ENCODE data around the gene PRTFDC1. TPM values are rescaled to one million over a fixed set of nuclear protein-coding genes. Genes with fewer than 3 reads are reported as not detected.

The PRTFDC1 gene
- polyA plus RNA-seq, 1 donor (not counting 4 experiments of a cell fraction or from before 2014, with no cell fraction given) = 2.2 TPM

GRCh38 chr10:24951201-24952142, 934 bp downstream of the PRTFDC1 start:
- no peak overlapping the region for H3K27ac ChIP-seq (ENCODE audit: control insufficient read depth, insufficient read depth, low read length)
- peak overlapping the region in 1 of 3 experiments; percentile 62 for H3K4me3 ChIP-seq (ENCODE audit: control insufficient read depth in 2 of 3, extremely low read depth in 1 of 3, insufficient read depth in 2 of 3, low read depth in 1 of 3, low read length in 3 of 3)
- no peak for TF ChIP-seq CTCF (optimal IDR thresholded peaks at IDR 0.05 in 1 of 3, IDR thresholded peaks at IDR 0.05 in 1 of 3, conservative IDR thresholded peaks at IDR 0.05 in 1 of 3; ENCODE audit: extremely low read depth in 1 of 3, insufficient read depth in 2 of 3, low read length in 3 of 3)
- no peak for TF ChIP-seq EZH2 (IDR thresholded peaks at IDR 0.05; ENCODE audit: low read length)

GRCh38 chr10:24950439-24950838, 2.0 kb downstream of the PRTFDC1 start:
- peaks cover 19% of the 10 kb centered on the region for H3K4me1 ChIP-seq (ENCODE audit: control insufficient read depth, extremely low read depth, insufficient read depth, low read length)
- no peak overlapping the region for H3K9ac ChIP-seq (ENCODE audit: control insufficient read depth, extremely low read depth, insufficient read depth, low read length)
- FAIRE-seq (no peak), DNase-seq (ENCODE audit: low read depth, low spot score) (no peak)
- no peak overlapping the region for H2AFZ ChIP-seq (ENCODE audit: control insufficient read depth, low read length)
- H3K27me3 ChIP-seq (ENCODE audit: control insufficient read depth, extremely low read depth, insufficient read depth, low read length) = no peaks in the 10 kb centered on the region
- H3K4me3 ChIP-seq (ENCODE audit: control insufficient read depth in 2 of 3, extremely low read depth in 1 of 3, insufficient read depth in 2 of 3, low read depth in 1 of 3, low read length in 3 of 3) = no peak overlapping the region
- no peak overlapping the region for H3K4me2 ChIP-seq (ENCODE audit: control insufficient read depth, extremely low read depth, insufficient read depth, low read depth, low read length)
- H4K20me1 ChIP-seq (ENCODE audit: control insufficient read depth, extremely low read depth, insufficient read depth, low read length) = no peaks in the 10 kb centered on the region
- no peaks in the 10 kb centered on the region for H3K9me3 ChIP-seq (ENCODE audit: control insufficient read depth, low read depth, low read length)
- dilution Hi-C loops (cut with MboI; ENCODE audit: extremely low pct_ligation_motif_present, low sequenced_read_pairs) = no loop called here
- TF ChIP-seq EZH2 (IDR thresholded peaks at IDR 0.05; ENCODE audit: low read length) (no peak), CTCF (optimal IDR thresholded peaks at IDR 0.05 in 1 of 3, IDR thresholded peaks at IDR 0.05 in 1 of 3, conservative IDR thresholded peaks at IDR 0.05 in 1 of 3; ENCODE audit: extremely low read depth in 1 of 3, insufficient read depth in 2 of 3, low read length in 3 of 3) (no peak)
- no peaks in the 10 kb centered on the region for H3K36me3 ChIP-seq (ENCODE audit: control insufficient read depth in 2 of 2, extremely low read depth in 1 of 2, insufficient read depth in 2 of 2, low read length in 2 of 2)
- H3K79me2 ChIP-seq (ENCODE audit: control insufficient read depth, insufficient read depth, low read length) = no peaks in the 10 kb centered on the region
- H3K9me1 ChIP-seq (ENCODE audit: control insufficient read depth, extremely low read depth, insufficient read depth, low read length) = no peaks in the 10 kb centered on the region
- H3K27ac ChIP-seq (ENCODE audit: control insufficient read depth, insufficient read depth, low read length) = no peak overlapping the region

More at GRCh38 chr10:24951201-24952142, 934 bp downstream of the PRTFDC1 start:
- H3K9me3 ChIP-seq (ENCODE audit: control insufficient read depth, low read depth, low read length) = no peaks in the 10 kb centered on the region
- peak overlapping the region; percentile 73 for H3K9ac ChIP-seq (ENCODE audit: control insufficient read depth, extremely low read depth, insufficient read depth, low read length)
- H3K27me3 ChIP-seq (ENCODE audit: control insufficient read depth, extremely low read depth, insufficient read depth, low read length) = no peaks in the 10 kb centered on the region
- no peaks in the 10 kb centered on the region for H3K36me3 ChIP-seq (ENCODE audit: control insufficient read depth in 2 of 2, extremely low read depth in 1 of 2, insufficient read depth in 2 of 2, low read length in 2 of 2)
- no peaks in the 10 kb centered on the region for H4K20me1 ChIP-seq (ENCODE audit: control insufficient read depth, extremely low read depth, insufficient read depth, low read length)
- peak overlapping the region; percentile 63 for H3K4me2 ChIP-seq (ENCODE audit: control insufficient read depth, extremely low read depth, insufficient read depth, low read depth, low read length)
- H3K79me2 ChIP-seq (ENCODE audit: control insufficient read depth, insufficient read depth, low read length) = no peaks in the 10 kb centered on the region
- DNase-seq (ENCODE audit: low read depth, low spot score) = no peak
- no peak overlapping the region for H2AFZ ChIP-seq (ENCODE audit: control insufficient read depth, low read length)
- FAIRE-seq = no peak
- peaks cover 19% of the 10 kb centered on the region for H3K4me1 ChIP-seq (ENCODE audit: control insufficient read depth, extremely low read depth, insufficient read depth, low read length)
- H3K9me1 ChIP-seq (ENCODE audit: control insufficient read depth, extremely low read depth, insufficient read depth, low read length) = no peaks in the 10 kb centered on the region
- dilution Hi-C loops (cut with MboI; ENCODE audit: extremely low pct_ligation_motif_present, low sequenced_read_pairs) = no loop called here
